H1 (cell line): Measurements from ENCODE around the gene SMYD1. TPM values are rescaled to one million over a fixed set of nuclear protein-coding genes. Genes with fewer than 3 reads are reported as not detected.

Experiments
- CTCF ChIA-PET: fragments of 300-600 bp; sonication (Branson Sonifier 250); formaldehyde crosslinking; loops from one replicate; lab custom pipeline; 2021; ENCODE audit not compliant: partially characterized antibody; lab: Charles Lee
- POLR2A ChIA-PET: fragments of 300-600 bp; sonication (Branson Sonifier 250); formaldehyde crosslinking; loops from one replicate; lab custom pipeline; 2021; ENCODE audit warnings: inconsistent platforms; ENCODE audit not compliant: partially characterized antibody; lab: Charles Lee
- DNase-seq, 2 experiments: peaks; one replicate each; pipeline versions ENCODE4 v3.0.0 to v3.0.0-alpha.2; 2010 to 2022; ENCODE audit warnings: low spot score in 2 of 2, low read depth in 1 of 2, mixed read lengths in 1 of 2
- FAIRE-seq: peaks from 2 replicates; lab custom pipeline; 2011; peaks lifted over from hg19 to GRCh38; lab: Jason Lieb, UNC
- H2AFZ ChIP-seq: 2 replicates; pipeline ENCODE4 v1.8.1; 2012; ENCODE audit warnings: low read length, inconsistent platforms
- H2AK5ac ChIP-seq: 2 replicates; pipeline ENCODE4 v1.6.1; 2013; ENCODE audit warnings: low read depth, low read length
- H2BK120ac ChIP-seq: replicated peaks from 2 replicates; pipeline ENCODE3; 2013; ENCODE audit warnings: low read depth, low read length, inconsistent platforms
- H2BK12ac ChIP-seq: 2 replicates; pipeline ENCODE4 v1.6.1; 2013; ENCODE audit warnings: low read depth, low read length
- H2BK15ac ChIP-seq: 2 replicates; pipeline ENCODE4 v1.6.1; 2013; ENCODE audit warnings: low read length
- H2BK20ac ChIP-seq: 2 replicates; pipeline ENCODE4 v1.6.1; 2013; ENCODE audit warnings: low read length
- H2BK5ac ChIP-seq: 2 replicates; pipeline ENCODE4 v1.6.1; 2013; ENCODE audit warnings: low read depth, low read length
- H3K14ac ChIP-seq: 2 replicates; pipeline ENCODE4 v1.6.1; 2013; ENCODE audit warnings: inconsistent platforms; ENCODE audit not compliant: insufficient read length
- H3K18ac ChIP-seq: 2 replicates; pipeline ENCODE4 v1.6.1; 2013; ENCODE audit warnings: low read length; ENCODE audit errors: extremely low read depth
- H3K23ac ChIP-seq: 2 replicates; pipeline ENCODE4 v1.6.1; 2013; ENCODE audit warnings: inconsistent platforms; ENCODE audit not compliant: insufficient read length
- H3K23me2 ChIP-seq: 2 replicates; pipeline ENCODE4 v1.6.1; 2013; ENCODE audit warnings: low read depth, low read length
- H3K27ac ChIP-seq: 2 replicates; pipeline ENCODE4 v1.6.1; 2011; ENCODE audit warnings: low read depth, low read length, inconsistent platforms
- H3K27me3 ChIP-seq, 4 experiments: replicated peaks in 1 of 4; 1 replicate in 1 of 4; 2 replicates in 3 of 4; pipeline versions ENCODE4 v1.6.1 to v1.8.1; 2011 to 2013; ENCODE audit warnings: low read length in 3 of 4, mild to moderate bottlenecking in 3 of 4, inconsistent platforms in 2 of 4, mixed read lengths in 2 of 4, moderate library complexity in 1 of 4; ENCODE audit not compliant: control insufficient read depth in 3 of 4, insufficient read depth in 3 of 4; ENCODE audit errors: extremely low read depth in 1 of 4
- H3K36me3 ChIP-seq, 4 experiments: 2 replicates each; pipeline versions ENCODE4 v1.6.1 to v1.8.1; 2011 to 2013; ENCODE audit warnings: mild to moderate bottlenecking in 4 of 4, low read length in 3 of 4, moderate library complexity in 2 of 4, control low read depth in 1 of 4, inconsistent platforms in 1 of 4; ENCODE audit not compliant: insufficient read depth in 4 of 4, control insufficient read depth in 2 of 4
- H3K4ac ChIP-seq: replicated peaks from 2 replicates; pipeline ENCODE3; 2013; ENCODE audit warnings: low read length, low read depth, mixed read lengths, inconsistent platforms; ENCODE audit not compliant: insufficient read length
- H3K4me1 ChIP-seq, 4 experiments: replicated peaks in 1 of 4; 1 replicate in 1 of 4; 2 replicates in 3 of 4; pipeline versions ENCODE4 v1.6.1 to v1.8.1; 2011 to 2013; ENCODE audit warnings: low read length in 3 of 4, inconsistent platforms in 2 of 4, mixed read lengths in 1 of 4; ENCODE audit not compliant: insufficient read depth in 4 of 4, control insufficient read depth in 3 of 4
- H3K4me2 ChIP-seq, 2 experiments: 2 replicates each; pipeline versions ENCODE4 v1.6.1 to v1.8.1; 2011 to 2013; ENCODE audit warnings: low read depth in 2 of 2, low read length in 2 of 2, control low read depth in 1 of 2, inconsistent platforms in 1 of 2, mild to moderate bottlenecking in 1 of 2; ENCODE audit not compliant: insufficient read depth in 1 of 2
- H3K4me3 ChIP-seq, 4 experiments: fragments of 200-600, 300-600 bp in 1 of 4; sonication (generic), shearing (Covaris generic), sonication (Bioruptor Twin) in 1 of 4; 2 replicates each; pipeline versions ENCODE4 v1.5.1 to v1.8.1; 2011 to 2016; ENCODE audit warnings: low read length in 4 of 4, low read depth in 3 of 4, control low read depth in 2 of 4, inconsistent platforms in 2 of 4, mild to moderate bottlenecking in 2 of 4, mixed read lengths in 1 of 4, moderate library complexity in 1 of 4; ENCODE audit not compliant: insufficient read depth in 2 of 4; ENCODE audit errors: extremely low read depth in 1 of 4
- H3K56ac ChIP-seq: replicated peaks from 2 replicates; pipeline ENCODE3; 2013; ENCODE audit warnings: low read depth, mild to moderate bottlenecking, mixed read lengths, low read length, inconsistent platforms; ENCODE audit not compliant: insufficient read length
- H3K79me1 ChIP-seq: 2 replicates; pipeline ENCODE4 v1.6.1; 2013; ENCODE audit warnings: low read depth, low read length, control low read depth
- H3K79me2 ChIP-seq, 2 experiments: 2 replicates each; pipeline versions ENCODE4 v1.6.1 to v1.8.1; 2012 to 2013; ENCODE audit warnings: low read length in 2 of 2, mild to moderate bottlenecking in 2 of 2, inconsistent platforms in 1 of 2; ENCODE audit not compliant: insufficient read depth in 2 of 2, control insufficient read depth in 1 of 2
- H3K9ac ChIP-seq, 4 experiments: replicated peaks in 1 of 4; 1 replicate in 1 of 4; 2 replicates in 3 of 4; pipeline versions ENCODE4 v1.6.1 to v1.8.1; 2011 to 2013; ENCODE audit warnings: low read depth in 3 of 4, low read length in 3 of 4, control low read depth in 2 of 4, mild to moderate bottlenecking in 2 of 4, moderate library complexity in 2 of 4, inconsistent platforms in 1 of 4; ENCODE audit errors: extremely low read depth in 1 of 4
- H3K9me3 ChIP-seq, 2 experiments: 2 replicates each; pipeline versions ENCODE4 v1.6.1 to v1.8.1; 2012 to 2013; ENCODE audit warnings: mild to moderate bottlenecking in 2 of 2, moderate library complexity in 2 of 2, control low read depth in 1 of 2, inconsistent platforms in 1 of 2, low read depth in 1 of 2, low read length in 1 of 2, mixed read lengths in 1 of 2; ENCODE audit not compliant: insufficient read depth in 2 of 2
- H4K20me1 ChIP-seq, 2 experiments: replicated peaks in 1 of 2; 2 replicates each; pipeline versions ENCODE3 to v1.8.1; 2011 to 2013; ENCODE audit warnings: inconsistent platforms in 2 of 2, low read length in 2 of 2, mild to moderate bottlenecking in 1 of 2; ENCODE audit not compliant: insufficient read depth in 2 of 2, control insufficient read depth in 1 of 2
- H4K5ac ChIP-seq: 2 replicates; pipeline ENCODE4 v1.6.1; 2013; ENCODE audit warnings: low read length, low read depth, mixed read lengths, inconsistent platforms; ENCODE audit not compliant: insufficient read length
- H4K8ac ChIP-seq: 2 replicates; pipeline ENCODE4 v1.8.0; 2013; ENCODE audit warnings: mild to moderate bottlenecking, moderate library complexity, low read length, inconsistent platforms; ENCODE audit not compliant: insufficient read depth; ENCODE audit errors: extremely low read depth
- H4K91ac ChIP-seq: replicated peaks from 2 replicates; pipeline ENCODE3; 2013; ENCODE audit warnings: low read length, mixed read lengths, inconsistent platforms; ENCODE audit not compliant: insufficient read length
- CHD2 ChIP-seq: IDR thresholded peaks from 2 replicates; pipeline ENCODE4 v1.6.1; 2012; ENCODE audit warnings: low read length, improper control_type of control experiment
- KDM4A ChIP-seq: IDR thresholded peaks from one replicate; pipeline ENCODE4 v1.7.1; 2012; ENCODE audit warnings: low read depth, mild to moderate bottlenecking, moderate library complexity, low read length, inconsistent platforms; ENCODE audit not compliant: severe bottlenecking
- NRF1 ChIP-seq: IDR thresholded peaks from 2 replicates; pipeline ENCODE4 v1.6.1; 2011; ENCODE audit warnings: mild to moderate bottlenecking, low read depth, low read length, improper control_type of control experiment
- RNF2 ChIP-seq: fragments of 200-900, 300-1000 bp; sonication (generic); IDR thresholded peaks from 2 replicates; pipeline ENCODE4 v1.7.1; 2016; ENCODE audit warnings: borderline replicate concordance, low read depth, mild to moderate bottlenecking, antibody characterized with exemption, low read length; ENCODE audit not compliant: poor library complexity, severe bottlenecking; ENCODE audit errors: missing control alignments
- TAF7 ChIP-seq: optimal IDR thresholded peaks from 2 replicates; pipeline ENCODE3; 2011; ENCODE audit warnings: low read depth, mild to moderate bottlenecking, inconsistent platforms, low read length, moderate library complexity, borderline replicate concordance
- polyA plus RNA-seq, 7 experiments: library from polyadenylated mRNA; depleted of rRNA in 3 of 7; stranded (reverse) in 5 of 7; unstranded in 2 of 7; fragments of >200 nt in 5 of 7; fragments of 200-250 nt in 2 of 7; gene quantifications; 1 replicate in 5 of 7; 2 replicates in 1 of 7; 4 replicates in 1 of 7; pipeline versions ENCODE4 v1.2.1 to v1.2.3, GENCODE V29; 2011 to 2013; ENCODE audit warnings: missing spikeins in 2 of 7, mixed read lengths in 2 of 7
- total RNA-seq: library from RNA; stranded (reverse); fragmentation: NEBNext Ultra II Directional; extraction: Animal tissue kit (Norgen Biotek cat#: 25700); gene quantifications from 2 replicates; pipeline ENCODE4 v1.2.1, GENCODE V29; 2021

SMYD1 gene
- total and polyA plus RNA-seq, 2 of the 8 experiments (the other 6 are each of a cell fraction or from before 2014, with no cell fraction given), result 0.06 TPM; not detected in 1

GRCh38 chr2:88074150-88074549 lies 6.5 kb downstream of the SMYD1 start:
- TF ChIP-seq NRF1 (no peak), CHD2 (no peak), KDM4A (no peak), RNF2 (no peak), TAF7 (no peak)
- TF ChIP-seq, all 59 proteins: peak for 0
- Histone ChIP-seq H3K79me1 (no peaks in the 10 kb centered on the region), H2BK5ac (no peak overlapping the region), H3K9me3 (peaks cover 0 to 4% of the 10 kb centered on the region in 2 experiments; a peak in 1 of 4 replicates), H2BK20ac (no peak overlapping the region), H3K27ac (no peak overlapping the region), H3K27me3 (no peaks in the 10 kb centered on the region), H3K79me2 (no peaks in the 10 kb centered on the region), H4K91ac (no peak overlapping the region), H4K5ac (no peak overlapping the region), H4K20me1 (no peaks in the 10 kb centered on the region), H3K56ac (no peak overlapping the region), H2BK15ac (no peak overlapping the region), H2AFZ (no peak overlapping the region), H3K4me1 (0 out of 7 replicates have a peak, but pooled peaks cover 0 to 2% (median 0%) of the 10 kb centered on the region in 4 experiments), H3K23me2 (no peaks in the 10 kb centered on the region), H4K8ac (no peak overlapping the region), H3K4ac (no peak overlapping the region), H2BK12ac (no peak overlapping the region), H3K18ac (no peak overlapping the region), H2BK120ac (no peak overlapping the region), H3K36me3 (no peaks in the 10 kb centered on the region), H3K4me2 (no peak overlapping the region), H3K23ac (no peak overlapping the region), H3K9ac (no peak overlapping the region), H3K4me3 (no peak overlapping the region), H2AK5ac (no peak overlapping the region), H3K14ac (no peak overlapping the region)
- POLR2A ChIA-PET, result no interaction called here
- DNase-seq (no peak), FAIRE-seq (no peak)
- CTCF ChIA-PET, result interaction anchor here (5.7 kb wide), 1 partner anchor 14 kb away, joined by 50 read pairs; no protein-coding TSS in a partner anchor
